HG02642 (cell line): ENCODE data around the gene ESRP2.

Experiments
- ATAC-seq: cut with Tn5 transposase; IDR thresholded peaks from one replicate; pipeline ENCODE4 v1.9.1; 2021; ENCODE audit warnings: mild to moderate bottlenecking; ENCODE audit not compliant: unreplicated experiment, poor library complexity

Gene ESRP2

DNA sequence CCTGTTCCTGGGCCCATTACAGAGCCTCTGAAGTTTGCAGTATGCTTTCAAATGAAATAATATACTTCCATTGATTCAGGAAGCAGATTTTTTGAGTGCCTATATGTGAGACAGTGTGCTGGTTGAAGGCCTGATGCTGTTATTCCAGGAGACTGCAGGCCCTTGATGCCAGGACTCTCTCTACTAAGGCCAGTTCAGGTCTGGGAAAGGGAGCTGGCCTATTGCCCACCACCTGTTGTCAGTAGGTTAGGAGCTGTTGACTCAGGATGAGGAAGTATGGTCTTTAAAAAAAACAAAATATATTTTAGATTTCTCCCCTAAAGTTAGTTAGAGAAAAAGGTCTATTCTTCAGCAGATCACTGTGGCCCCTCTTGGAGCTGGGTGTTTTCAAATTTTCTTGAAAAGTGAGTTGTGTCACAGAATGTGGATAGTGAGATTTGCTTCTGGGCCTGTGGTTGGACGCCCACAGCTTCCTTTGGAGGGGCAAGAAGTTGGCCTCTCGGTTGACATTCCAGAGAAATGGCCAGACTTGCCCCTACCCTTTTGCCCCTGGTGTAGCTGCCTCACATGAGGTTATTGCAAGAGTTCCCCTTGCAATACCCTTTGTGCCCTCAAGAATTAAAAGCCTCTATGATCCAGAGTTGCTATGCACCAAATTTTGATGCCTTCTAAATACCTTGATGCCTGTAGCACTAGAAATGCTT, 7.9 kb downstream of the ESRP2 start:
- no peak for ATAC-seq

DNA sequence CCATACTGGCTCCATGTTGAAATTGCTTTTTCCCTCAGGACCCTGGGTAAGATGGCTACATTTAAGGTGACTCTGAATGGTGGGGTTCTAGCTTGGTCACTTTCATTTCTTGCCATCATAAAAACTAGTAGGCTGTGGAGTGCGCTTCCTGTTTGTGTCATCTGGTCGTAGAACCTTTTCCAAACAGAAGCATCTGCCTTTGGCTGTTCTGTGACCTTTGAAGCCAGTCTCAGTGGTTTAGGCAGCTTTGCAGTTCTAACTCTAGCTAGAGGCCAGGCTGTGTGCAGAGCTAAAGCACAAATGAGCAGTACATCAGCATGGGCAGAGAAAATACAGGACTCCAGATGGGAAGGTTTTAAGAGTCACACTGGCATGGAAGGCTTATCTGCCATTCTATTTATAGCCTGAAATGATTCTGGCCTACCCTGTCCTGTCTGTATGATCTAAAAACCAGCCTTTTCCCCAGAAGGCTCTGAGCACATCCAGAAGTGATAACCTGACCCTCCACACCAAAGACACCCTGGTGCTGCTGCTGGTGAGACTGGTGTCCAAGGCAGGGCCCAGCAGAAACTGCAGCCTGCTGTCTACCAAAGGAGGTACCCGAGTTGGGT, 8.6 kb downstream of the ESRP2 start:
- ATAC-seq = no peak

DNA sequence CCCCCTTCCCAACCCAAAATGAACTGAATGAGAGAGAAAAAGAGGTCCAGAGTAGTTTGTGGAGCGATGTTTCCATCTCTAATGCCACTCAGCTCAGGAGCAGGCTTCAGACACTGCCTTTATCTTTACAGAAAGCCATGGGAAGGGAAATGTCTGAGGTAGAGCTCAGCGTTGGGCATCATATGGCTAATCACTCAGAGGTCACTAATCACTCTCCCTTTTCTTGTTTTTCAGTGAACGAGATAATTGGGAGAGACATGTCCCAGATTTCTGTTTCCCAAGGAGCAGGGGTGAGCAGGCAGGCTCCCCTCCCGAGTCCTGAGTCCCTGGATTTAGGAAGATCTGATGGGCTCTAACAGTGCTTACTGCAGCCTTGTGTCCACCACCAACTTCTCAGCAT, 9.8 kb downstream of the ESRP2 start:
- no peak for ATAC-seq

DNA sequence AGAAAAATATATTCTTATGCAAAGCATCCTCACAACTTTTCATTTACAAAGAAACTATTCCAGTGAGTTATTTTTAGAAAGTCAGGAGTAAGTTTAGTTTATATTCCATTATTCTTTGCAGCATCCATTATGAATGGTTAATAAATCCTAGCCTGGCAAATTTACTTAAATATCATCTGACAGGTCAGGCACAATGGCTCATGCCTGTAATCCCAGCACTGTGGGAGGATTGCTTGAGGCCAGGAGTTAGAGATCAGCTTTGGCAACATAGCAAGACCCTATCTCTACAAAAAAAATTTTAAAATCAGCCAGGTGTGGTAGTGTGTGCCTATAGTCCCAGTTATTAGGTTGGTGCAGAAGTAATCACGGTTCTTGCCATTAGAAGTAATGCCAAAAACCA, 12.9 kb downstream of the ESRP2 start:
- no peak for ATAC-seq

DNA sequence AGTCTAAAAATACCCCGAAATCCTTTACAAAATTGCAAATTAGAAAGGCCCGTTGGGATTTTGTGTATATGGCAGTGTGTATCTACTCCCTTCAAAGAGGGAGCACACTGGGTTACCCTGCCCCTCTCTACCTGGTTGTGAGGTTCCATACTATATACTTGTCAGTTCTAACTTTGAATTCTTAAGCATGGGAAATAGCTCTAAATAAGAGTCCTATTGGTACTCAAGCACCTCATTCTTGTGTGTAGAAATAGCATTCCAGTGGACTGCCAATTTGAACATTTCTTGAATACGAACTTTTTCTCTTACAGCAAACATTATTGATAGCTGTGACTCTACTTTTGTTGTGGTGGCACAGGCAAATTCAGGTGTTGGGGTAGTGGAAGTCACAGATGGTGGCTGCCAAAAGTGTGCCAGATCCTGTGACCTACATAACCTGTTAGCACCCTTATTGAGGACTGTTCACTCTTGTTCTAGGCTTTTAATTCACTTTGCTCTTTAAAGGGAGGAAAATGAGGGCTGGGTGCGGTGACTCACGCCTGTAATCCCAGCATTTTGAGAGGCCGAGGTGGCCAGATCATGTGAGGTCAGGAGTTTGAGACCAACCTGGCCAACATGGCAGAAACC, 16.1 kb downstream of the ESRP2 start:
- no peak for ATAC-seq

- ATAC-seq = no peak
Measured at GRCh38 chr16:68217506-68217905, 18.4 kb downstream of the ESRP2 start.

DNA sequence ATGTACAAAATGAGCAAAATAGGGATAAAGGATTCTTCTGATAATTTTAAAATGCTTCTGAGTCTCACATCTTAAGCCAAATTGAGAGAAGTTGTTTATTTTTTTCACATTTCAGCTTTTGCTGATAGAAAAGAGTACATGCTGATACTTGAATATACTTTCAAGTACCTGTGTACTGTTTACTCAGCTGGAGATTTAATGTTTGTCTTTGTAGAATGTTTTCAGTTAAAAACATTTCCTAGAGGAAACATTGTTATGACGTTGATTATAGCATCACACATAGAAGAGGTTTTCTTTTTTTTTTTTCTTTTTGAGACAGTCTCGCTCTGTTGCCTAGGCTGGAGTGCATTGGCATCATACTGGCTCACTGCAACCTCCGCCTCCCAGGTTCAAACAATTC, 19.7 kb downstream of the ESRP2 start:
- ATAC-seq = no peak

DNA sequence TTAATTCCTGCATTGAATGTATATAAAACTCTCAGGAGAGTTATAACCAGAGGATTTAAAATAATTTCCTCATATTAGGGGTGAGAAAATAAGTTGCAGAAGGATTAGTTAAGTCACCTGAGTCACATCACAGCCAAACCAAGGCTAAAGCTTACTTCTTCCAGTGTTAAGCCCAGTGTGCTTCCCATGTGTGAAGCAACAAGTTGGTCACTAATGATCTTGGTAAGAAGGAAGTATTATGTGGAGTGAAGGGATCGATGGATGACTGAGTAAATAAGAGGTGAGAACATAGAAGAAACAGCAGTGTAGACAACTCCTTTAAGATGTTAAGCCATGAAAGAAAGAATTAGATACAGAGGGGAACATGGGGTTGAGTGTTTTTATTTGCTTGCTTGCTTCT, 20.6 kb downstream of the ESRP2 start:
- no peak for ATAC-seq

DNA sequence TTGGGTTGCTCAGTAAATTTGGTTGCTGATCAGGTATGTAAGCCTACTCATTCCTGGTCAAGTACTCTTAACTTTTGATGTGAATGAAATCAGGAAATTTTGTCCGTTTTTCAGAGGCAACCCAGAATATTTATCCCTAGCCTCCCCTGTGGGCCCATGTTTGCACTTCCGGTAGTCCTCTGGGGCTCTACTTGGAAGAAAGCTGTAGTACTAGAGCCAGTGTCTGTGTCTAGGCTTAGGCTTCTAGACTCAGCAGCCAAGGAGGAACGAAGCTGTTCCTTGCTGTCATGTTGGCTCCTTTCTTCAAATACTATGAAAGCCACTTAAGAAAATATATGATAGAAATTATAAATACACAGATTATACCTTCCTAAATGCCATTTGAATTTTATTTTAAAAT, 21.2 kb downstream of the ESRP2 start:
- ATAC-seq = no peak

DNA sequence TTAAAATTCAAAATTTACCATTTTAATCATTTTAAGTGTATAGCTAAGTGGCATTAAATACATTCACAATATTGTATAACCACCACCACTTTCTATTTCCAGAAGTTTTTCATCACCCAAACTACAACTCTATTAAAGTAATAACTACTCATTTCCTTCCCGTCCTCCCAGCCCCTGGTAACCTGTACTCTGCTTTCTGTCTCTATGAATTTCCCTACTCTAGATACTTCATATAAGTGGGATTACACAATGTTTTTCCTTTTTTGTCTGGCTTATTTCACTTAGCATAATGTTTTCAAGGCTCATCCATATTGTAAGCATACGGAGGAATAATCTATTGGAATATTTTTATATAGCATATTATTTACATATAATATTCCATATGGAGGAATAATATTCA, 29.7 kb downstream of the ESRP2 start:
- no peak for ATAC-seq

DNA sequence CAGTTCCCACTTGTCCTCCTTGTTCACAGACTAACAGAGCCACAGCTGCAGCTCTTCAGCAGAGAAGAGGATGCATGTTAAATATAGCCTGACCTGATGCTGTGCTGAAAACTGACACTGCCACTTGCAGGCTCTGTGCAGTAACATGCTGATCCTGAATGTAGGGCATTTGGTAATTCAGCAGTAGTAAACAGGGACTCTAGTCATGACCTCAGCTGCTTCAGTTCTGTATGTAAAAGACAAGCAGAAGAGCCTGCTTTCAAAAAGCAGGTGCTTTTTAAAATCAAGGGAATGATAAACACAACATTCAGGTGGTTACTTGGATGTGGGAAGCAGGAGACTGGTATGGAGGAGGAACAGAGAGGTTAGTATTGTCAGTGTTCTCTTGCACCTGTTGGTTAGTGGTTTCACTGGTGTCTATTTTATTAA, 33.8 kb downstream of the ESRP2 start:
- ATAC-seq = no peak

- no peak for ATAC-seq
Measured at GRCh38 chr16:68200088-68200783, 35.7 kb downstream of the ESRP2 start.

DNA sequence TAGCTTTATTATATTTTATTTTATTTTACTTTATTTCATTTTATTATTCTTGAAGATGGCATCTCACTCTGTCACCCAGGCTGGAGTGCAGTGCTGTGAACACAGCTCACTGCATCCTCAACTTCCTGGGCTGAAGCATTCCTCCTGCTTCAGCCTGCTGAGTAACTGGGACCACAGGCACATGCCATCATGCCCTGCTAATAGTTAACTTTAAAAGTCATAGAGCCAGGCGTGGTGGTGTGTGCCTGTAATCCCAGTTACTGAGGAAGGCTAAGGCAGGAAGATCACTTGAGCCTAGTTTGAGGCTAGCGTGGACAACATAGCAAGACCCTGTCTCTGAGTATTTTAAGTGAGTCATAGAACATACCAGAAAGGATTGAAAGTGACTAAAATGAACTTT, 38.7 kb downstream of the ESRP2 start:
- no peak for ATAC-seq

DNA sequence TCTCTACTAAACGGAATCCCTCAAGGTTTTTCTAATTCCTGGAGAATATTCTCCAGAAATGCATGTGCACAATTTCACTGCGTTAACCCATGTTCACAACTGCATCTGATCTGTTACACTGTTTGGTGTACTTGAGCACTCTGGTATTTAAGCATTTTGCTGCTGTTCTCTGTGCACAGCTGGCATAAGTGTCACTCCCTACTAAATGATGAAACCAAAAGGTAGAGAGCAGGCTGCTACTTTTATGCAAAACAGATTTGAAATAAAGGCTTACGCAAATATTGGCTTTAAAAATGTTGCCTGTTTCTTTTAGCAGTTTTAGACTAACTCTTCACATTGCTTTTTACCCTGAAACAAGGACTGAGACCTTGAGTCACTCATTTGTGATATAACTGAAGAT, 41.7 kb downstream of the ESRP2 start:
- no peak for ATAC-seq

DNA sequence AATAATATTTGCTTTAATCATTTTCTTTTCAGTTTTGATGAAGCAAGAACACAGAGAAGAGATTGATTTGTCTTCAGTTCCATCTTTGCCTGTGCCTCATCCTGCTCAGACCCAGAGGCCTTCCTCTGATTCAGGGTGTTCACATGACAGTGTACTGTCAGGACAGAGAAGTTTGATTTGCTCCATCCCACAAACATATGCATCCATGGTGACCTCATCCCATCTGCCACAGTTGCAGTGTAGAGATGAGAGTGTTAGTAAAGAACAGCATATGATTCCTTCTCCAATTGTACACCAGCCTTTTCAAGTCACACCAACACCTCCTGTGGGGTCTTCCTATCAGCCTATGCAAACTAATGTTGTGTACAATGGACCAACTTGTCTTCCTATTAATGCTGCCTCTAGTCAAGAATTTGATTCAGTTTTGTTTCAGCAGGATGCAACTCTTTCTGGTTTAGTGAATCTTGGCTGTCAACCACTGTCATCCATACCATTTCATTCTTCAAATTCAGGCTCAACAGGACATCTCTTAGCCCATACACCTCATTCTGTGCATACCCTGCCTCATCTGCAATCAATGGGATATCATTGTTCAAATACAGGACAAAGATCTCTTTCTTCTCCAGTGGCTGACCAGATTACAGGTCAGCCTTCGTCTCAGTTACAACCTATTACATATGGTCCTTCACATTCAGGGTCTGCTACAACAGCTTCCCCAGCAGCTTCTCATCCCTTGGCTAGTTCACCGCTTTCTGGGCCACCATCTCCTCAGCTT, 45.0 kb downstream of the ESRP2 start:
- no peak for ATAC-seq

DNA sequence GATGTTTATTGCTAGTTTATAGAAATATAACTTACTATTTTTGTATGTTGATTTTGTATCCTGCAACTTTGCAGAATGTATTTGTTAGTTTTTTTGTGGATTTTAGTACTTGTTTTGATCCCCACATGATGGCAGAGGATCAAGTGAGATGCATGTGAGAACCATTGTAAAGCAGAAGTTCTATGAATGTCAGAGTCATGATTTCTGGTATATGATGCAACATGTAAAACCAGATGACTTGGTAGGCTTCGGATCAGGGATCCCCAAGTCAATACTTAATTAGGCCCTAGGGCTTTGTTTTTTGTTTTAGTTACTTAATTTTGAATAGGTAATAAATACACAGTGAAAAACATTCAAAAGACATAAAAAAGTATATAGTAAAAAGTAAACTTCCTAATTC, 45.8 kb downstream of the ESRP2 start:
- ATAC-seq = no peak

DNA sequence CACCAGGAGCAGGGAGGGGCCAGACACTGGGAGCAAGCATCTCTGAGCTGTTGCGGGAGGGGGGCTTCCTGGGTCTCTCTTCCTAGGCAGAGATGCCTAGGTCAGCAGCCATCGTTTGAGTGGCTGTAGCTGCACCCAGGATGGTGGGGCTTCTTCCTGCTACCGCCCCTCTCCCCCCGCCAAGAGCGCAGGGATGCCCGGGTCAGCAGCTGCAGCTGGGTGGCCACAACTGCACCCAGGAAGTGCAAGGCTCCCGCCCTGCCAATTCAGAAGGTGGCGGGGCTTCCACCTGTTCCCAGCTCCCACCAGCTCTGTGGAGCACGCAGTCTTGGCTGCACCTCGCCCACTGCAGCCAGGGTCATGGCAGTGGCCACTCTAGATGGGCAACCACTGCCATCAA, 47.8 kb downstream of the ESRP2 start:
- no peak for ATAC-seq

GRCh38 chr16:68187505-68187904, 48.4 kb downstream of the ESRP2 start:
- no peak for ATAC-seq

- no peak for ATAC-seq
Measured at GRCh38 chr16:68186877-68187276, 49.0 kb downstream of the ESRP2 start.

- ATAC-seq = no peak
Measured at GRCh38 chr16:68183046-68183445, 52.9 kb downstream of the ESRP2 start.

- no peak for ATAC-seq
Measured at GRCh38 chr16:68179855-68180254, 56.1 kb downstream of the ESRP2 start.
